Liver (tissue), 9 donors: ENCODE results near the gene PLXDC2. TPM values are rescaled to one million over a fixed set of nuclear protein-coding genes. Genes with fewer than 3 reads are reported as not detected.

Experiments used
- DNase-seq: peaks from one replicate; pipeline ENCODE4 v3.0.0-alpha.2; 2017; ENCODE audit warnings: low spot score
- H3K27ac ChIP-seq, 2 donors: one replicate each; pipeline ENCODE4 v1.7.0; 2013; ENCODE audit warnings: inconsistent platforms in 2 of 2, low read length in 2 of 2, control low read depth in 1 of 2, low read depth in 1 of 2, mild to moderate bottlenecking in 1 of 2
- H3K27me3 ChIP-seq, 4 donors: one replicate each; pipeline versions ENCODE4 v1.6.1 to v1.7.0; 2013; ENCODE audit warnings: low read length in 3 of 4, inconsistent platforms in 1 of 4, mild to moderate bottlenecking in 1 of 4, moderate library complexity in 1 of 4; ENCODE audit not compliant: control insufficient read depth in 4 of 4, insufficient read depth in 4 of 4
- H3K36me3 ChIP-seq, 4 donors: one replicate each; pipeline versions ENCODE4 v1.6.1 to v1.7.0; 2013; ENCODE audit warnings: low read length in 3 of 4, mild to moderate bottlenecking in 3 of 4, low read depth in 1 of 4, moderate library complexity in 1 of 4; ENCODE audit not compliant: control insufficient read depth in 4 of 4, insufficient read depth in 3 of 4
- H3K4me1 ChIP-seq, 4 donors: one replicate each; pipeline versions ENCODE4 v1.6.1 to v1.7.0; 2013; ENCODE audit warnings: low read length in 3 of 4, mild to moderate bottlenecking in 3 of 4, moderate library complexity in 1 of 4; ENCODE audit not compliant: control insufficient read depth in 4 of 4, insufficient read depth in 4 of 4
- H3K4me3 ChIP-seq, 3 donors: one replicate each; pipeline versions ENCODE4 v1.6.1 to v1.7.0; 2013; ENCODE audit warnings: low read length in 3 of 3, control low read depth in 1 of 3, low read depth in 1 of 3, mild to moderate bottlenecking in 1 of 3
- H3K9ac ChIP-seq, 2 donors: one replicate each; pipeline ENCODE4 v1.7.0; 2013; ENCODE audit warnings: low read length in 2 of 2, mild to moderate bottlenecking in 2 of 2, moderate library complexity in 2 of 2, control low read depth in 1 of 2, low read depth in 1 of 2
- H3K9me3 ChIP-seq, 4 donors: one replicate each; pipeline versions ENCODE4 v1.6.1 to v1.7.0; 2013; ENCODE audit warnings: low read length in 3 of 4; ENCODE audit not compliant: control insufficient read depth in 4 of 4
- ATF3 ChIP-seq: IDR thresholded peaks from 2 replicates; pipeline ENCODE4 v1.6.1; 2016; ENCODE audit warnings: antibody characterized with exemption
- EGR1 ChIP-seq, 2 donors: IDR thresholded peaks; 2 replicates each; pipeline ENCODE4 v1.6.1; 2016 to 2018; ENCODE audit warnings: antibody characterized with exemption in 2 of 2, low read depth in 2 of 2
- FOXA1 ChIP-seq: IDR thresholded peaks from 2 replicates; pipeline ENCODE4 v1.6.1; 2016; ENCODE audit warnings: antibody characterized with exemption
- FOXA2 ChIP-seq: IDR thresholded peaks from 2 replicates; pipeline ENCODE4 v1.6.1; 2016; ENCODE audit warnings: antibody characterized with exemption
- HNF4G ChIP-seq: IDR thresholded peaks from 2 replicates; pipeline ENCODE4 v1.6.1; 2016; ENCODE audit warnings: antibody characterized with exemption
- JUND ChIP-seq, 2 donors: IDR thresholded peaks; 2 replicates each; pipeline ENCODE4 v1.6.1; 2016; ENCODE audit warnings: antibody characterized with exemption in 2 of 2
- NR2F2 ChIP-seq: IDR thresholded peaks from 2 replicates; pipeline ENCODE4 v1.6.1; 2016; ENCODE audit warnings: antibody characterized with exemption
- REST ChIP-seq: IDR thresholded peaks from 2 replicates; pipeline ENCODE4 v1.6.1; 2016; ENCODE audit warnings: antibody characterized with exemption, mild to moderate bottlenecking
- RXRA ChIP-seq, 2 donors: IDR thresholded peaks; 2 replicates each; pipeline ENCODE4 v1.6.1; 2017 to 2018; ENCODE audit warnings: antibody characterized with exemption in 2 of 2, mild to moderate bottlenecking in 1 of 2
- SP1 ChIP-seq: IDR thresholded peaks from 2 replicates; pipeline ENCODE4 v1.6.1; 2018; ENCODE audit warnings: antibody characterized with exemption, mild to moderate bottlenecking
- TAF1 ChIP-seq: conservative IDR thresholded peaks from 2 replicates; pipeline ENCODE4 v1.6.1; 2016; ENCODE audit warnings: antibody characterized with exemption, mild to moderate bottlenecking
- YY1 ChIP-seq: IDR thresholded peaks from 2 replicates; pipeline ENCODE4 v1.6.1; 2016; ENCODE audit warnings: antibody characterized with exemption, mild to moderate bottlenecking
- WGBS: extraction: QIAGEN DNeasy Blood & Tissue Kit; methylation state at CpG from one replicate; pipeline ENCODE4 v1.1.7; 2013; 5-methylcytosine and 5-hydroxymethylcytosine counted together
- polyA plus RNA-seq, 2 donors: library from polyadenylated mRNA; stranded (reverse) in 1 of 2; unstranded in 1 of 2; fragments of 200-250 nt in 1 of 2; fragments of >200 nt in 1 of 2; fragmentation: Nextera tagmentation in 1 of 2; extraction: Ambion mirVana in 1 of 2; gene quantifications; one replicate each; pipeline versions ENCODE4 v1.2.1 to v1.2.3, GENCODE V29; 2013 to 2015
- total RNA-seq, 2 donors: library from RNA; depleted of rRNA; stranded (reverse); fragments of >200 nt; gene quantifications; one replicate each; pipeline ENCODE4 v1.2.3, GENCODE V29; 2014
- TF ChIP-seq, protein P1 (sequence below): IDR thresholded peaks from 2 replicates; pipeline ENCODE4 v1.6.1; 2016; ENCODE audit warnings: antibody characterized with exemption
- TF ChIP-seq, protein P2 (sequence below): IDR thresholded peaks from 2 replicates; pipeline ENCODE4 v1.6.1; 2016; ENCODE audit warnings: antibody characterized with exemption
- donor health status: healthy.
- donor health status: healthy.
- donor health status: healthy.
- donor health status: healthy.
- donor health status: healthy.

Gene PLXDC2
- total and polyA plus RNA-seq, 4 donors = 1.4 to 5.1 (median 2.4) TPM

DNA sequence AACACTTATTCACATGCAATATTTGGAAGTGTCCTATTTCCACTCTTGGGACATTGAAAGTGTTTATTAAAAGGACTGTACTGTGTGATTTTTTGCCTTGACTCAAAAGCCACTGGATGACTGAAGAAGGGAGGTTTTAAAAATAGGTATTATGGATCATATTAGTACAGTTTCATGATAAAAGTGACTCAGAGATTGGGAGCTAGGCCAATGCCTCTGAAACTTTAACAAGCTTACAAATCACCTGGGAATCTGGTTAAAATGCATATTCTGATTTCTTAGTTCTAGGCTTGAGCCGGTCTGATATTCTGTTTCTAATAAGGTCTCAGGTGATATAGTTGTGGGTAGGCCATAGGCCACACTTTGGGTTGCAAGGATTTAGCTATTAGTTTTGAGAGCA, 191.2 kb downstream of the PLXDC2 start:
- H3K9me3 ChIP-seq = no peaks in the 10 kb centered on the region
- TF ChIP-seq REST (no peak), EGR1 (IDR thresholded peaks at IDR 0.05; ENCODE audit: low read depth in 2 of 2) (no peak), TAF1 (no peak), JUND (IDR thresholded peaks at IDR 0.05) (no peak), FOXA1 (no peak), YY1 (no peak)
- DNase-seq = no peak
- 100% methylated on average over 1 of the region's 1 CpG for WGBS
- no peak overlapping the region for H3K4me3 ChIP-seq
- peaks cover 5 to 26% (median 10%) of the 10 kb centered on the region in 4 donors for H3K4me1 ChIP-seq
- H3K27me3 ChIP-seq = no peaks in the 10 kb centered on the region
- H3K36me3 ChIP-seq = no peaks in the 10 kb centered on the region
- H3K9ac ChIP-seq = no peak overlapping the region
- H3K27ac ChIP-seq = no peak overlapping the region

DNA sequence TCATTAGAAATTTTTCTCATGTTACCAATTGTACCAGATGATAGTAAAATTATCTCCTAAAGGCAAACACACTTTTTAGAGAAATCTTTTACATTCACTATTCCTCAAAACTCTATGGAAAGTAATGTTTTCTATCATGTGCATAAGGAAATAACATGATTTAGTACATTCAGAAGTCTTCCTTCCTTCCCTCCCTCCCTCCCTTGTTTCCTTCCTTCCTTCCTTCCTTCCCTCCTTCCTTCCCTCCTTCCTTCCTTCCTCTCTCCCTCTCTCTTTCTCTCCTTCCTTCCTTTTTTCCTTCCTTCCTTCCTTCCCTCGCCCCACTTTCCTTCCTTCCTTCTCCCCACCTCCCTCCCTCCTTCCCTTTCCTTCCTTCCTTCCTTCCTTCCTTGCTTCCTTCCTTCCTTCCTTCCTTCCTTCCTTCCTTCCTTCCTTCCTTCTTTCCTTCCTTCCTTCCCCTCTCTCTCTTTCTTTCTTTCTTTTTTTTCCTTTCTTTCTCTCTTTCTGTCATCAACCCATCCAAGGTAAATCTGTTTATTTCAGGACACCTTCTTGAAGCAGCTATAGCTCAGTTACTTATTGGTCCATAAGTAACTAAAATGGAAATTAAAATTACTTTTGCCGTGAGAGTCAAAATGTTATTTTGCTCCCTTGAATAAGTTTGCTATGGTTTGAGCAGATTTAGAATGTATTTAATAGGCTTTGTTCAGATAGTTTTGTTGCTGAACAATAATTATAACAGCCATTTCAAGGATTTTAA, 197.9 kb downstream of the PLXDC2 start:
- Histone ChIP-seq H3K9me3 (no peaks in the 10 kb centered on the region), H3K4me3 (no peak overlapping the region), H3K27me3 (no peaks in the 10 kb centered on the region), H3K4me1 (no peaks in the 10 kb centered on the region), H3K36me3 (no peaks in the 10 kb centered on the region), H3K27ac (no peak overlapping the region), H3K9ac (no peak overlapping the region)
- no peak for TF ChIP-seq REST
- no peak for DNase-seq
- WGBS = 95% methylated on average over 1 of the region's 2 CpGs

- no peaks in the 10 kb centered on the region for H3K36me3 ChIP-seq
- no peaks in the 10 kb centered on the region for H3K4me1 ChIP-seq
- no peak overlapping the region for H3K4me3 ChIP-seq
- no peak for DNase-seq
- no peaks in the 10 kb centered on the region for H3K9me3 ChIP-seq
- 98% methylated on average over 2 of the region's 2 CpGs for WGBS
- H3K9ac ChIP-seq = no peak overlapping the region
- H3K27me3 ChIP-seq = no peaks in the 10 kb centered on the region
- no peak overlapping the region for H3K27ac ChIP-seq
- TF ChIP-seq SP1 (no peak), FOXA1 (no peak), JUND (IDR thresholded peaks at IDR 0.05) (no peak), RXRA (IDR thresholded peaks at IDR 0.05) (no peak), HNF4G (no peak), REST (no peak), NR2F2 (no peak), EGR1 (IDR thresholded peaks at IDR 0.05; ENCODE audit: low read depth in 2 of 2) (no peak), FOXA2 (no peak), ATF3 (no peak)
- TF ChIP-seq, protein P1, sequence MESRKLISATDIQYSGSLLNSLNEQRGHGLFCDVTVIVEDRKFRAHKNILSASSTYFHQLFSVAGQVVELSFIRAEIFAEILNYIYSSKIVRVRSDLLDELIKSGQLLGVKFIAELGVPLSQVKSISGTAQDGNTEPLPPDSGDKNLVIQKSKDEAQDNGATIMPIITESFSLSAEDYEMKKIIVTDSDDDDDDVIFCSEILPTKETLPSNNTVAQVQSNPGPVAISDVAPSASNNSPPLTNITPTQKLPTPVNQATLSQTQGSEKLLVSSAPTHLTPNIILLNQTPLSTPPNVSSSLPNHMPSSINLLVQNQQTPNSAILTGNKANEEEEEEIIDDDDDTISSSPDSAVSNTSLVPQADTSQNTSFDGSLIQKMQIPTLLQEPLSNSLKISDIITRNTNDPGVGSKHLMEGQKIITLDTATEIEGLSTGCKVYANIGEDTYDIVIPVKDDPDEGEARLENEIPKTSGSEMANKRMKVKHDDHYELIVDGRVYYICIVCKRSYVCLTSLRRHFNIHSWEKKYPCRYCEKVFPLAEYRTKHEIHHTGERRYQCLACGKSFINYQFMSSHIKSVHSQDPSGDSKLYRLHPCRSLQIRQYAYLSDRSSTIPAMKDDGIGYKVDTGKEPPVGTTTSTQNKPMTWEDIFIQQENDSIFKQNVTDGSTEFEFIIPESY = no peak
- TF ChIP-seq, protein P2, sequence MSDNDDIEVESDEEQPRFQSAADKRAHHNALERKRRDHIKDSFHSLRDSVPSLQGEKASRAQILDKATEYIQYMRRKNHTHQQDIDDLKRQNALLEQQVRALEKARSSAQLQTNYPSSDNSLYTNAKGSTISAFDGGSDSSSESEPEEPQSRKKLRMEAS = no peak
Measured at GRCh38 chr10:20017961-20018360, 201.7 kb downstream of the PLXDC2 start.
